NCI-H2196 (cell line): ENCODE results near the gene PEPD.
A peak's percentile ranks its signal among the peaks of the same experiment; 100 is the strongest.

Experiments used
- DNase-seq: peaks from one replicate; lab custom pipeline; 2025; ENCODE audit not compliant: unreplicated experiment; lab: John Stamatoyannopoulos, UW

PEPD gene

DNA sequence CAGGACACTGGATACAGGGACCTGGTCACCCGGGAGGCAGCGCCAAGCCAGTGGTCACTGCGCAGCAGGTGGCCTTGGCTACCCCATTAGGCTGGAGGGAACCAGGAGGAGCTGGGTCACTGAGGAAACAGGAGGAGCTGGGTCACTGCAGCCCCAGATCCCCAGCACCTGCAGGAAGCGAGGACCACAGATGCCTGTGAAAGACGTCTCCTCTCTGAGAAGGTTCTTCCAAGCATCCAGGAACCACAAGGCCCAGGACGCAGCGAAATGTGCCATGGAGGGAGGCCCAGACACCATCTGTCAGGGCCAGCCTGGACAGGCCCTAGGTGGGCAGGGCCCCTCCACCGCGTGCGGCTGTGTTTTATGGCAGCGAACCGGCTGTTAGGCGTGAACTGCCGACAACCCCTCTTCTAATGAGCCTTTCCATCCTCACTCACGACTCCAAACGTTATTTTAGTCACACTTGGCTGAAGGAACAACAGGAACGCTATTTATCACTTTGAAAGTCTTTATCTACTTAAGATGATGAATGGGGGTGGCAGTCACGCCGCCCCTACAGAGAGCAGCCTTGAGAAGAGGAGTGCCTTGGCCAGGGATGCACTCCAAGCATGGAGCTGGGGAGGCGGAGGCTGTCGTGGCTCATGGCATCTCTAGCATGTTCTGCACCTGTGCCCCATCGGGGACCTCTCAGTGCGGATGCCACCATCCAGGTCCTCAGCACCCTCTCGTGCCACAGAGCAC, 94.8 kb downstream of the PEPD start:
- DNase-seq: no peak

DNA sequence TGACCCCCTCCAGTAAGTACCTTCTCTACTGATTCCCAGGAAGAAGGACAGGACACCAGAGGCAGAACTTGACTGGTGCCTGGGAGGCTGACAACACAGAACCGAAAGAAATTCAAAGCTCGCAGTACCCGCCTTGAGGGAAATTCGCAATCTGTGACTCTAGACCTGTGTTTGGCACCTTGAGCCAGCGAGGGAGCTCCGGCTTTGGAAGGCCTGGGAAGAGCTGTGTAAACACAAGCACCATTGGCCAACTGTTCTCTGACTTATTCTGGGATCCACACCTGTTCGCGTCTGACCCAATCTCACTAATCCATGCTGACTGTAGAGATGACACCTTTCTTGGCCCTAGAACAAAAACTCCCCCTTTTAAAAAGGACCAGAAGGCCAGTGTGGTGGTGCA, 97.4 kb downstream of the PEPD start:
- DNase-seq: no peak

DNA sequence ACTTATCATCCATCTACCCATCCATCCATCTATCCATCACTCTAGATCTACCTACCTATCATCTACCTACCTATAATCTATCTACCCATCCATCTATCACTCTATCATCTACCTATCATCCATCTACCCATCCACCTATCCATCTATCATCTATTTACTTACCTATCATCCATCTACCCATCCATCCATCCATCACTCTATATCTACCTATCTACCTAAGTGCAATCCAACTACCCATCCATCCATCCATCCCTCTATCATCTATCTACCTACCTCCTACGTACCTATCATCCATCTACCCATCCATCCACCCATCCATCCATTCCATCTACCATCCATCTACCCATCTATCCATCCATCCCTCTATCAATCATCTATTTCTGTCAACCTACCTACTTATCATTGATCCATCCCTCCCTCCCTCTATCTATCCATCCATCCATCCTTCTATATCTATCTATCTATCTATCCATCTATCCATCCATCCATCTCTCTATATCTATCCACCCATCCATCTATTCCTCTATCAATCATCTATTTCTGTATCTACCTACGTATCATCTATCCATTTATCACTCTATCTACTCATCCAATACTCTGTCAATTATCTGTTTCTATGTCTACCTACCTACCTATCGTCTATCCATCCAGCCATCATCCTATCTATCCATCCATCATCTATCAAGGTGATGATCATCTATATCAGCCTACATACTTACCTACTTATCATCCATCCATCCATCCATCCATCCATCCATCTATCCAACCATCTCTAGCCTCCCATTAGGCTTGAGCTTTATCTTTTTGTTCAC, 99.0 kb downstream of the PEPD start:
- no peak for DNase-seq

DNA sequence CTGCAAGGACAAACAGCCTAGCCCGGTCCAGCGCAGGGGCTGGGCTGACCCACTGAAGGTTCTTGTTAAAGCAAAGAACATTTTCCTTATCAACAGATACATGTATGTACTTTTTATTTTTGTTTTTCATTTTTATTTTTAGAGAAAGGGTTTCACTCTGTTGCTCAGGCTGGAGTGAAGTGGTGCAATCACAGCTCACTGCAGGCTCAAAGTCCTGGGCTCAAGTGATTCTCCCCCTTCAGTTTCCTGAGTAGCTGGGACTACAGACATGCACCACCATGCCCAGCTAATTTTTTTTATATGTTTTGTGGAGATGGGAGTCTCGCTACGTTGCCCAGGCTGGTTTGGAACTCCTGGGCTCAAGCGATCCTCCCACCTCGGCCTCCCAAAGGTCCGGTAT, 100.2 kb downstream of the PEPD start:
- DNase-seq: no peak

DNA sequence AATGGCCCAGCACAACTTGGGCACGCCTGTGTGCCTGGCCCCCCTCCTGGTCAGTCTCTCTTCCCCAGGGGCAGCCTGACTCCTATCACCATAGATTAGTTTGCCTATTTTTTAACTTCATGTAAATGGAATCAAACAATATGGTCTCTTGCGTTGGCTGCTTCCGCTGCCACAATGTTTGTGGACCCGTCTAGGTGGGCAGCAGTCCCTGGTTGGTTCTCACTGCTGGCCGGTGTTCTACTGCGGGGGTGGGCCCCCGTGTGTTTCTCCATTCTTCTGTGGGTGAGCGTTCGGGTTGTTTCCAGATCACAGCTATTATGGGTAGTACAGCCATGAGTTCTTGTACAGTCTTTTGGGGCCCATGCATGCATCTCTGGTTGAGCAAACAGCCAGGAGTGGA, 100.8 kb downstream of the PEPD start:
- DNase-seq: no peak

DNA sequence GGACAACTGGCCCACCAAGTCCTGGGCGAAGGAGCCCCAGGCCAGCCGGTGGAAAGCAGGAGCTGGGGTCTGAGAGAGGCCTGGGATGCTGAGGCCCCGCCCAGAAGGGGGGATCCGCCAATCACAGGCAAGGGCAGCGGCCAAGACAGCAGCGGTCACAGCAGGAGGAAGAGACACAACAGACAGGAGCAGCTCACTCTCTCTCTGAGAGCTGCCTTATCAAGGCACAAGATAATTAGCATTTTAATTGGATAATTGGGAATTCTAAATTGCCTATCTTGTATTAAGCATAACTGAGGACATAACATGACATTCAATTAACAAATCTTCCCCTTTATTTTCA, 101.8 kb downstream of the PEPD start:
- DNase-seq: no peak

DNA sequence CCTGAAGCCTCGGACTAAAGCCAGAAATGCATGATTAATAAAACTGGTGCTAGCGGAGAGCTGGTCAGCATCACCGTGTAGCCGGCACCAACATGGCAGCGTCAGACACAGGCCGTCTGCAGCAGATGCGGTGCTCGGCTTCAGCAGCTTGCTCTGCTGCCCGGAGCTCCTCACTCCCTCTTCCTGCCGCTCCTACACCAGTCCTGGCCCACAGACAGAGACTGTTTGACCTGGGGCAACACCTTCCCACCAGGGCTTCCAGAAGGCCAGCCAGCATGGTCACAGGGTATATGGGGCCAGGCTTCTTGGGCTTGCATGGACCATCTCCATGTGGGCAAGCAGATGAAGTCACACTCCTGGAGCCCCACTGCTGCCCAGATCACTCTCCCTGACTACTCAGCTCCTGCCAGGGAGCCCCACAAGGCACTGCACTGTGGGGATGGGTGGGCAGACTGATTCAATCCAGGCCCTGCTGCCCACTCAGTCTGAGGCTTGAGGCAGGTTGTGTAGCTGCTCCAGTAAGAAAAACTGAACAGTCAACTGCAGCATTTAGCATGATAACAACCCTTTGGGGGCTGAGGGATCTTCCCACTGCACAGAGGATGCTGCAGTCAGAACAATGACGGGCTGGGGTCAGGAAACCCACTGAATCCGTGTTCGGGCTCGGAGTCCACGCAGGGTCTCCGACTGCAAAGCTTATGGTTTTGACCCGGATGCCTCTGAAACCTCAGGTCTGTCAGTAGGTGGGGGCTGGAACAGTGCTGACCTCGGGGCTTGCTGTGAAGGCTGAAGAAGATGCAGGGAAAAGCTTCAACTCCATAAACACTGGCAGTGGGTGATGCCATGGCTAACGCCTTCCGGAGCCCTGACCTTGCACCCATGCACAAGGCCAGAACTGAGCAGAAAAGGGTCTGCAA, 102.5 kb downstream of the PEPD start:
- no peak for DNase-seq

DNA sequence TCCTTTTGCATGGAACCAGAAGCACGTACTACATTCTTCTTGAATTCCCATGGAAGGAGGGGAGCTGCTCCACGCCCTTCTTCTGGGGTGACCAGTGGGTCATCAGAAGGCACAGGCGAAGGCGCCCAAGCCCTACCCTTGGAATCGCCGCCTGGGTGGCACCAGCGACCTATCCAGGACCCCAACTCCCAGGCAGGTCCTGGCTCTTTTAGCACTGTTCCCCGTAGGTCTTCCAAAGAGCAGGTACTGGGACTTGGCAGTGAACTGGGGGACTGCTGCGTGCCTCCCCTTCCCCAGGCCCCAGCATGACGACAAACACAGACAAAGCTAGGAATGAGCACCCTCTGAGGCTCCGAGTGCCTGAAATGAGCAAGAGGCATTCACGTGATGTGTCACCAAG, 103.1 kb downstream of the PEPD start:
- DNase-seq: no peak

DNA sequence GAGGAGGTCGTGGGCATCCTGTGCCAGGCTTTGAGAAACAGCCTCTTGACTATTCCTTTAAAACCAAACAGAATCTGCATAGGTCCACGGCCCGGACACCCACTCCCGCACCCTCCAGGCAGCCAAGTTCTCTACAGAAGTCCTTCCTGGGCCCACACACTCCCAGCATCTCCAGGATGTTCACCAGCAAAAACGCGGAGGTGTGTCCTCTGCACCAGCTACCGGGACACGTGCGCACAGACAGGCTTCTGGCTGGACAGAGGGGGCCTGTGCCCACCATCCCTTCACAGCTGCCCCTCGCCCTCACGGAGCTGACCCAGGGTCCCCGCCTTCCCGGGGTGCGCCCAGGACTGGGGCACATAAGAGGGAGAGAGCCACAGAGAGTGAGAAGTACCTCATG, 103.8 kb downstream of the PEPD start:
- no peak for DNase-seq

DNA sequence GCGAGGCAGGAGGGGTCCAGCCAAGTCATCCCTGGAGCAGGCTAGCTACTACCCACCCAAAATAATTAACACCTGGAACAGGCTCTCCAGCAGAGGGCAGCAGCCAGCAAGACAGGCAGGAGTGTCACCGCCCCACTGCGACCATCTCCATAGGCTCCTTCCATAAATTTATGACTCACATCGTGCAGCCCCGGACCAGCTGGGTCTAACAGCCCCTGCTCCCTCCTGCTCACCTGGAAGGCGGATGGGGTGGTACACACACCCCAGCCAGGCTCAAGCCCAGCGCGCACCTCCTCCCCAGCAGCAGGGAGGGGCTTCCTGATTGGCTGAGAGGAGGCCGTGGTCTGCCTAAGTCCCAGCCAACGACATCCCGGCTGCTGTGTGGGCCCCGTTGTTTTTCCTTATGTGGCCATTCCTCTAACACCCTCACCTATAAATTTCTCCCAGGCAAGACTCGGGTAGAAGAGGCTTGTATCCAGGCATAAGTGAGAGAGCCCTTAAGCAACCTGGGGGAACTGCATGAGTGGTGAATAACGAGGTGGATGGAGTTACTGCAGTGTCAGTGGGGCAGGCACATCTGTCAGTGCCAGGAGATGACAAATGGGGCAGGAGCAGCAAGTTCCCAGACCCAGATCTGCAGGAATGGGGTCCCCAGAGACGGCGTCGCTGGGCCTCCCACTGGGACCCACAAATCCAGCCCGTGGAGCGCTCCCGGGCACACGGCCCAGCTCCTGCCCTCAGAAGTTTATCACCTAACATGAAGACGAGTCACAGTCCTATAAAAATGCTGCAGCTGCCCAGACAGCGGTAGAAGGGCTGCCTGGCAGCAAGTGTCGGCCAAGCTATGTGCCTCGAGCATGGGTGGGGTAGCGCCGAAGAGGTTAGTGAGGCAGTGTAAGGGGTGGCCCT, 105.0 kb downstream of the PEPD start:
- DNase-seq: peak; percentile 65

DNA sequence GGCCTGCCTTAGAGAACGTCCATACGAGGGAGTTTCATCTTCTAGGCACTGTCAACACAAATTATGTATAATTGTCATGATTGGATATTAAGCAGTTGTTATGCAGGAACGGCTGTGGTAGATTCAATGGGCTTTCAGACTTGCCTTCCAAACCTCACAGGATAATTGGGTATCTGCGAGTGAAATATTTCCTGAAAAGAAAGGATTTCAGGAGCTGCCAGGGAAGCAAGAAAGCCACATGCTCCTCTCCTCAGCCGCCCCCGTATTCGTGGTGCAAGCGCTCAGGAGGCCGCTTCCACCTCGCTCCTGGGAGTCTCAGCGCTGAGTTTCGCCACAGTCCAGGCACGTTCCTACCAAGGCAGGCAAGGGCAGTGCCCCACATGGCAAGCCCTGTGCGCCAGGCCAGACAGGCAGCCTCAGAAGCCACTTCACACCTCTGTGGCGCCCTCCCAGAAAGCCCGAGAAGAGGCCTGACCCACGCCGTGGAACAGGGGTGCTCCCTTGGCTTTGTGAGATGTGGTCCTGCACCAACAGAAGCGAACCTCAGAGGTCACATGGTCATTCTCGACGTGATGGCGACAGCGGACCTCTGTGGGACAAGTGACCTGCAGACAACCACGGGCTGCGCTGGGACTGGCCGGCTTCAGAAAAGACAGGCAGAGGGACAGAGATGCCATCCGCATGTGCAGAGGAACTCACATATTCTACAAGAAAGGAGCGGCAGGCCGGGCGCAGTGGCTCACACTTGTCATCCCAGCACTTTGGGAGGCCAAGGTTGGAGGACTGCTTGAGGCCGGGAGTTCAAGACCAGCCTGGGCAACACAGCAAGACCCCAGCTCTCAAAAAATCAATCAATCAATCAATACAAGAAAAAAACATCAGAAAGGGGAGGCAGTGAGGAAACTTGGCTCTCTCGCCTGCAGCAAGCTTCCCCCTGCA, 106.7 kb downstream of the PEPD start:
- no peak for DNase-seq

DNA sequence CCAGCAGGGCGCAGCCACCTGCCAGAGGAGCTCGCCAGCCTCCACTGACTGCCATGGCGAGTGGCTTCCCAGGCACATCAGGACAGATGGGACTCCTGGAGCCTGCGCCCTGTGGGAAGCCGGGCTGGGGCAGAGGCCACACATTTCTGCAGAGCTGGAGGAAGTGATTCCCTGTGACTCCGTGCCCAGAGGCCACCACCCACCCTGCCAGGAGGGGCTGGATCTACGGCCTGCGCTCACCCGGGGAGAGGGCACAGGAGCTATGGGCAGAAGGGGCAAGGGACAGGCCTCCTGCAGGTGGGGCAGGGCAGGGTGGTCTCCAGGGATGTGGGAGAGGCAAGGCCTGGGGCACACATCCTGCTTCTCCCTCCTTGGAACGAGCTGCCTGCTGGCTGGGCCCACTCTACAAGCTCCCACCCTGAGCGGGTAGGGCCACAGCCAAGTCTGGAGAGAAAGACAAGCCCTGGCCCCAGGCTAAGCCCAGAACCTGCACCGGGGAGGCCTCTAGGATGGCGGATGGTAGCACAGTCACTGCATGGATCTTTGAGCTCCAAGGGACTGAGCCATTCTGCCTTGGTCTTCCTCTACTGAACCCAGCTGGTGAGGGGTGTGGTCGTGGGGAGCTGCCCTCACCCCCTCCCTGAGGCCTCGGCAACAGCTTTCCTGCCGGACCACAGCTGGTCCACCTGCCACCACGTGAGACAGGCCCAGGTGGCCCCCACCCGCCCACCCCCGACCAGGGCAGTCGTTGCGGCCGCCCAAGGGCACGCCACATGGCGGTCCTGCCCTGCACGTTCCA, 107.5 kb downstream of the PEPD start:
- no peak for DNase-seq

DNA sequence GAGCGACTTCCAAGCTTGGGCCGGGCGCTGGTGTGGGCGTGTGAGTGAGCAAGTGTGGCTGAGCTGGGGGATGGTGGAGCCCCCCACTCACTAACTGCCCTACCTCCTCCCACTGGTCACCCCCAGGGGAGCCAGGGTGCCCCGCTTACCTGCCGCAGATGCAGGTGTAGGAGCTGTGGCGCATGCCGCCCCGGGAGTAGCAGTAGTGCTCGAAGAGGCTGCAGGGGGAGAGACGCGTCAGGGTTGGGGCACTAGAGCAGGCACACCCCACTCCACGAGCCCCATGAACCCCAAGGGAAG, 108.2 kb downstream of the PEPD start:
- DNase-seq: no peak

DNA sequence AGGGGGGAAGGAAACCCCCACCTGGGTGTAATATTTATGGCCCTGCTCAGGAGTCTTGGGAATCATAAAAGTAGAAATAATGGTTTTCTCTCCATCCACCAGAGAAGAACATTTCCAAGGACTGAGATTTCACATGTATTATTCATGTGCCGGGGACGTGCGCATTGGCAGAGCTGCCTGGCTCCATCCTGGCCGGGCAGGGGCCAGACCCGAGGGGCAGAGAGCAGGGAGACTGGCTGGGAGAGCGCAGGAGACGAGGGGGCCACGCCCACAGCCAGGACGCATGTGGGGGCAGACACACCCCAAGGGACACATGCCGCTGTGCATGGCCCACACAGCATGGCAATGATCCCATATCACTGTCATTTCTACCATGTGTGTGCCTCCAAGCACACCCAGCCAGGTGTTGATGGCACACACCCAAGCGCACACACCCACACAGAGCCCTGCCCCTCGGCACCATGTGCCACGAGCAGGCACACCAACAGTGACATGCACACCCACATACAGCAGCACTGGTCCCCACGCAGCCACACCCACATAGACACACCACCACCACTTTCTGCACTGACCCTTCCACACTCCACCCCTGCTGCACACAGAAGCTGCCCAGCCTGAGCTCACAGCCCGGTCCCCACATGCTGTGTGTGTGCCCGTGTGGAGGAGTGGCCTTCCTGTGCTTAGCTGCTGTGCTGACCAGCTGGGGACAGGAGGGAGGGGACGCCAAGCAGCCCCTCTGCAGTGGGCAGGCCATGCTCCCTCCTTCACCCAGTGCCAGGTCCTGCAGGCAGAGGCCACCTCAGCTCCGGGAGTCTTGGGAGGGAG, 108.8 kb downstream of the PEPD start:
- no peak for DNase-seq

DNA sequence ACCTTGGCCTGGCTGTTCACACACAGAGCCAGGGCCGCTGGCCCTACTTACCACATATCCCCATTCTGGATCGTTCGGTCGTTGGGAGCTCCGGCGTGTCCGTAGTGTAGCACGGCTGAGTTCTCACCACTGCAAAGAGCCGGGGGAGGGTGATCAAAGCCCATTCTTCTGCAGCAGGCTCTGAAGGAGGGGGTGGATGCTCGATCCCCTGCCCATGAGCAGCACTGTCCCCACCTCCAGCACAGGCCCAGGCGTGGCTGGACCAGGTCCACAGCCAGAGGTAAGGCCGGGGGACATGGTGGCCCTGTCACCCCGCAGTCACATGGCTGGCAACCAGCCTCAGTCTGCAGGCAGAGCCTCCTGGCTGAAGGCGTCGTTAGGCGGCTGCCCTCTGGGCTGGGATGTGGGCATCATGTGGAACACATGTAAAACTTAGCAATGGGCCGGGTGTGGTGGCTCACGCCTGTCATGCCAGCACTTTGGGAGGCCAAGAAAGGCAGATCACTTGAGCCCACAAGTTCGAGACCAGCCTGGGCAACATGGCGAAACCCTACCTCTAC, 109.9 kb downstream of the PEPD start:
- DNase-seq: no peak

DNA sequence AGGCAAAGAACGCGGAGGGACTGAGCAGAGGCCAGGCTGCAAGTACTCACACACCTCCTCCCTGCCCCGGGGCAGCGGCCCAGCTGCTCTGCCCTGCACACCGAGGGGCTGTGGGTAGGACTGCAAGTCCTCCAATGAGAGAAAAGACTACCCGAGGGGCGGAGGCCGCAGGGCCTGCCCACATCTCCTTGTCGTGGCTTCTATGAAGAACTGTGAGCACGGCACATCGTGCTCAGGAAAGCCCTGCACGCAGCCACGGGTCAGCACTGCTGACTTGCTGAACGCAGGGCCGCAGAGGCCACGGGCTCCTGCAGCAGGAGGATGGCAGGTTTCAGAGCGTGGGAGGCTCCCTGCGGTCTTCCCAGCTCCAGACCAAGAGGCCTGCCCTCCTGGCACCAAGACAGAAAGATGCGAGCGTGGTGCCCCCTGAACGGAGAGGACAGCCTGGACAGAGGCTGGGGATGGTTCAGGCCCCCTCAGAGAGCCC, 110.6 kb downstream of the PEPD start:
- no peak for DNase-seq

DNA sequence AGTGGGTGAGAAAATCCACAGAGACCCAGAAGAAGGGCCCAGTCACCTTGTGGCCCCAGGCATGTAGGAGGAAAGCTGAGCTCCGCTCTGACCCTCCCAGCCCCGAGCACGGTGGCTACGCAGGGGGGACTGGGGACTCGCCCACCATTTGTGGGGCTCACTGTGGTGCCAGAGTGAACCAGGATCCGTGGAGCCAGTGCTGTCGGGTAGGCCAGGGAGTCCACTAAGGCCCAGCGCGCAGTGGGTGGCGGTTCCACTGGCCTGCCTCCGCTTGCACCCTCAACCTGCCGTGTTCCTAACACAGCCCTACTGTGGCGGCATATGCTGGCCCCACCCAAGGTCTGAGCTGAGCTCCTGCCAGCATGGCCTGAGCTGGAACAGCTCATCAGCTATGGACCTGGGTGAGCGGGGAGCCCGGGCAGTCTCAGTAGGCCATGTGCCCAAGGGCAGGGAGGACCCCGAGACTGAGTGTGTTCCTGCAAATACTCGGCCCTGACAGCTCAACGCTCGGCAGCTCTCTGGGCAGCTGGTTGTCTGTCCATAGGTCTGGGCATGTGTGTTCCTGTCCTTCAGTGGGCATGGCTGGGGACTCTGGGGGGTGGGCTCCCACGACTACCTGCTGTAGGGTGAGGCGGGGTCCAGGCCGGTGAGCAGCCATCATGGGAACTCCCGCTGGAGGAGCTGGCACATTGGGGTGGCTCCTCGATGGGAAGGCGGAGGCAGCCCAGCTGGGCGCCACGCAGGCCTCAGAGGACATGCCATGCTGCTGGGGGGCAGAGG, 111.5 kb downstream of the PEPD start:
- DNase-seq: no peak
